Liver (tissue), 3 donors: ENCODE measurements around the gene ZNF146.

Source experiments
- GABPA ChIP-seq, 2 donors: IDR thresholded peaks in 1 of 2; conservative IDR thresholded peaks in 1 of 2; 2 replicates each; pipeline ENCODE4 v1.6.1; 2016; ENCODE audit warnings: antibody characterized with exemption in 2 of 2, mild to moderate bottlenecking in 1 of 2, moderate library complexity in 1 of 2
- HNF4A ChIP-seq, 2 donors: conservative IDR thresholded peaks; 2 replicates each; pipeline ENCODE4 v1.6.1; 2016; ENCODE audit warnings: antibody characterized with exemption in 2 of 2, mild to moderate bottlenecking in 2 of 2
- RAD21 ChIP-seq, 2 donors: IDR thresholded peaks; 2 replicates each; pipeline ENCODE4 v1.6.1; 2016; ENCODE audit warnings: antibody characterized with exemption in 2 of 2, mild to moderate bottlenecking in 2 of 2
- SP1 ChIP-seq: IDR thresholded peaks from 2 replicates; pipeline ENCODE4 v1.6.1; 2018; ENCODE audit warnings: antibody characterized with exemption, mild to moderate bottlenecking
- YY1 ChIP-seq: IDR thresholded peaks from 2 replicates; pipeline ENCODE4 v1.6.1; 2016; ENCODE audit warnings: antibody characterized with exemption, mild to moderate bottlenecking
- TF ChIP-seq, protein P1 (sequence below): fragments of 150-350 bp; IDR thresholded peaks from 2 replicates; pipeline ENCODE4 v1.5.1; 2017; ENCODE audit warnings: improper control_type of control experiment, low read depth, low read length; ENCODE audit not compliant: missing input control
- donor health status: healthy.
- donor health status: healthy.

GRCh38 chr19:36259211-36259610 is 44.3 kb downstream of the ZNF146 start:
- TF ChIP-seq, protein P1, sequence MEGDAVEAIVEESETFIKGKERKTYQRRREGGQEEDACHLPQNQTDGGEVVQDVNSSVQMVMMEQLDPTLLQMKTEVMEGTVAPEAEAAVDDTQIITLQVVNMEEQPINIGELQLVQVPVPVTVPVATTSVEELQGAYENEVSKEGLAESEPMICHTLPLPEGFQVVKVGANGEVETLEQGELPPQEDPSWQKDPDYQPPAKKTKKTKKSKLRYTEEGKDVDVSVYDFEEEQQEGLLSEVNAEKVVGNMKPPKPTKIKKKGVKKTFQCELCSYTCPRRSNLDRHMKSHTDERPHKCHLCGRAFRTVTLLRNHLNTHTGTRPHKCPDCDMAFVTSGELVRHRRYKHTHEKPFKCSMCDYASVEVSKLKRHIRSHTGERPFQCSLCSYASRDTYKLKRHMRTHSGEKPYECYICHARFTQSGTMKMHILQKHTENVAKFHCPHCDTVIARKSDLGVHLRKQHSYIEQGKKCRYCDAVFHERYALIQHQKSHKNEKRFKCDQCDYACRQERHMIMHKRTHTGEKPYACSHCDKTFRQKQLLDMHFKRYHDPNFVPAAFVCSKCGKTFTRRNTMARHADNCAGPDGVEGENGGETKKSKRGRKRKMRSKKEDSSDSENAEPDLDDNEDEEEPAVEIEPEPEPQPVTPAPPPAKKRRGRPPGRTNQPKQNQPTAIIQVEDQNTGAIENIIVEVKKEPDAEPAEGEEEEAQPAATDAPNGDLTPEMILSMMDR: no peak
- no peak for TF ChIP-seq HNF4A (conservative IDR thresholded peaks at IDR 0.05)
- no peak for TF ChIP-seq GABPA (IDR thresholded peaks at IDR 0.05 in 1 of 2, conservative IDR thresholded peaks at IDR 0.05 in 1 of 2)
- TF ChIP-seq YY1: no peak
- TF ChIP-seq SP1: no peak
- no peak for TF ChIP-seq RAD21 (IDR thresholded peaks at IDR 0.05)
